ENCODE data around the gene DDX25. TPM values are rescaled to one million over a fixed set of nuclear protein-coding genes. Genes with fewer than 3 reads are reported as not detected.

Gene DDX25
- total RNA-seq, 1 experiment from 2014 or later = 0.37 TPM

- H3K4me2 ChIP-seq (ENCODE audit: low read length) = no peak overlapping the region
- no peak for ATAC-seq
- H3K4me1 ChIP-seq (ENCODE audit: control insufficient read depth in 1 of 2, insufficient read depth in 2 of 2, low read length in 2 of 2) = no peaks in the 10 kb centered on the region
- ChIA-PET RAD21 (ENCODE audit: low non-redundant PET in 1 of 2, low total read pairs in 2 of 2, uncharacterized antibody in 2 of 2, unreplicated experiment in 2 of 2) (no interaction called here), POLR2A (no interaction called here), CTCF (no interaction called here)
- H3K4me3 ChIP-seq (replicated peaks in 1 of 2; ENCODE audit: low read depth in 1 of 2, low read length in 2 of 2) = no peak overlapping the region
- H3K9me3 ChIP-seq (ENCODE audit: control insufficient read depth in 1 of 2, insufficient read depth in 1 of 2, low read depth in 1 of 2, low read length in 2 of 2) = no peaks in the 10 kb centered on the region
- intact Hi-C loops (cut with micrococcal nuclease) = no loop called here
- H3K9ac ChIP-seq (ENCODE audit: low read length) = no peak overlapping the region
- no peak for DNase-seq (ENCODE audit: low read depth, low spot score)
- H3K36me3 ChIP-seq (ENCODE audit: control insufficient read depth in 1 of 2, insufficient read depth in 2 of 2, low read length in 2 of 2) = no peaks in the 10 kb centered on the region
- H2AFZ ChIP-seq (ENCODE audit: low read depth, low read length, poor library complexity, severe bottlenecking) = no peak overlapping the region
- TF ChIP-seq RAD21 (IDR thresholded peaks at IDR 0.05; ENCODE audit: low read depth) = no peak
- TF ChIP-seq TCF7L2 (IDR thresholded peaks at IDR 0.05; ENCODE audit: borderline replicate concordance, extremely low read depth, insufficient read depth, insufficient read length) = no peak
- TF ChIP-seq CBX3 (IDR thresholded peaks at IDR 0.05; ENCODE audit: low read depth) = no peak
- TF ChIP-seq SIN3A (IDR thresholded peaks at IDR 0.05; ENCODE audit: low read depth) = no peak
- no peak for TF ChIP-seq FOSL1 (IDR thresholded peaks at IDR 0.05; ENCODE audit: low read depth)
- no peak for TF ChIP-seq REST (IDR thresholded peaks at IDR 0.05; ENCODE audit: low read depth)
- no peak for TF ChIP-seq MAX (IDR thresholded peaks at IDR 0.05)
- no peak for TF ChIP-seq JUND (IDR thresholded peaks at IDR 0.05)
- no peak for TF ChIP-seq SRF (IDR thresholded peaks at IDR 0.05; ENCODE audit: low read depth)
- TF ChIP-seq ATF3 (IDR thresholded peaks at IDR 0.05) = no peak
- no peak for TF ChIP-seq SP1 (IDR thresholded peaks at IDR 0.05; ENCODE audit: low read depth)
- no peak for TF ChIP-seq CEBPB (IDR thresholded peaks at IDR 0.05; ENCODE audit: low read depth)
- no peaks in the 10 kb centered on the region for H3K79me2 ChIP-seq (ENCODE audit: insufficient read depth, low read length)
- no peaks in the 10 kb centered on the region for H3K27me3 ChIP-seq (ENCODE audit: insufficient read depth, low read length)
- BruUV-seq (replicated peaks) = no TSS peak
- no peak overlapping the region for H3K27ac ChIP-seq (ENCODE audit: low read depth, low read length)
- H4K20me1 ChIP-seq (ENCODE audit: insufficient read depth) = no peaks in the 10 kb centered on the region
- no peaks in the 10 kb centered on the region for H3K9me2 ChIP-seq (ENCODE audit: insufficient read depth)
These were observed 50.0 kb downstream of the DDX25 start for GRCh38 chr11:125954123-125954944.
